Measurements from ENCODE around the gene CABLES2.

- TF ChIP-seq, protein P1, sequence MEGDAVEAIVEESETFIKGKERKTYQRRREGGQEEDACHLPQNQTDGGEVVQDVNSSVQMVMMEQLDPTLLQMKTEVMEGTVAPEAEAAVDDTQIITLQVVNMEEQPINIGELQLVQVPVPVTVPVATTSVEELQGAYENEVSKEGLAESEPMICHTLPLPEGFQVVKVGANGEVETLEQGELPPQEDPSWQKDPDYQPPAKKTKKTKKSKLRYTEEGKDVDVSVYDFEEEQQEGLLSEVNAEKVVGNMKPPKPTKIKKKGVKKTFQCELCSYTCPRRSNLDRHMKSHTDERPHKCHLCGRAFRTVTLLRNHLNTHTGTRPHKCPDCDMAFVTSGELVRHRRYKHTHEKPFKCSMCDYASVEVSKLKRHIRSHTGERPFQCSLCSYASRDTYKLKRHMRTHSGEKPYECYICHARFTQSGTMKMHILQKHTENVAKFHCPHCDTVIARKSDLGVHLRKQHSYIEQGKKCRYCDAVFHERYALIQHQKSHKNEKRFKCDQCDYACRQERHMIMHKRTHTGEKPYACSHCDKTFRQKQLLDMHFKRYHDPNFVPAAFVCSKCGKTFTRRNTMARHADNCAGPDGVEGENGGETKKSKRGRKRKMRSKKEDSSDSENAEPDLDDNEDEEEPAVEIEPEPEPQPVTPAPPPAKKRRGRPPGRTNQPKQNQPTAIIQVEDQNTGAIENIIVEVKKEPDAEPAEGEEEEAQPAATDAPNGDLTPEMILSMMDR (IDR thresholded peaks at IDR 0.05), result no peak
- no peak for TF ChIP-seq EZH2 (IDR thresholded peaks at IDR 0.05)
Observed at GRCh38 chr20:62345681-62346370, 61.3 kb downstream of the CABLES2 start.
